GM19324 (cell line): Measurements from ENCODE around the gene EGFR.
A peak's percentile ranks its signal among the peaks of the same experiment; 100 is the strongest.

Experiments
- ATAC-seq: cut with Tn5 transposase; IDR thresholded peaks from one replicate; pipeline ENCODE4 v1.9.1; 2021; ENCODE audit warnings: mild to moderate bottlenecking, moderate library complexity; ENCODE audit not compliant: unreplicated experiment, low FRiP score

EGFR gene

GRCh38 chr7:55135462-55135861, 116.6 kb downstream of the EGFR start:
- ATAC-seq = no peak

DNA sequence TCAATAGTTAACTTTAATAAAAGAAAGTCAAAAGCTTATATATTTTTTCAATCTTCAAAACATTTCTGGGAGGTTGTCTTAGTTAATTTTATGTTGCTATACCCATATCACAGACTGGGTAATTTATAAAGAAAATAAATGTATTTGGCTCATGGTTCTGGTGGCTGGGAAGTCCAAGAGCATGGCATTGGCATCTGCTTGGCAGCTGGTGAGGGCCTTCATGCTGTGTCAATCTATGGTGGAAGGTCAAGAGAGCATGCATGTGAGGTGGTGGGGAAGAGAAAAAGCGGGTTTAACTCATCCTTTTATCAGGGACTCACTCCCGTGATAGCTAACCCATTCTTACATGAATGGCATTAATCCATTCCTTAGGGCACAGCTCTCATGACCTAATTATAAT, 119.8 kb downstream of the EGFR start:
- no peak for ATAC-seq

DNA sequence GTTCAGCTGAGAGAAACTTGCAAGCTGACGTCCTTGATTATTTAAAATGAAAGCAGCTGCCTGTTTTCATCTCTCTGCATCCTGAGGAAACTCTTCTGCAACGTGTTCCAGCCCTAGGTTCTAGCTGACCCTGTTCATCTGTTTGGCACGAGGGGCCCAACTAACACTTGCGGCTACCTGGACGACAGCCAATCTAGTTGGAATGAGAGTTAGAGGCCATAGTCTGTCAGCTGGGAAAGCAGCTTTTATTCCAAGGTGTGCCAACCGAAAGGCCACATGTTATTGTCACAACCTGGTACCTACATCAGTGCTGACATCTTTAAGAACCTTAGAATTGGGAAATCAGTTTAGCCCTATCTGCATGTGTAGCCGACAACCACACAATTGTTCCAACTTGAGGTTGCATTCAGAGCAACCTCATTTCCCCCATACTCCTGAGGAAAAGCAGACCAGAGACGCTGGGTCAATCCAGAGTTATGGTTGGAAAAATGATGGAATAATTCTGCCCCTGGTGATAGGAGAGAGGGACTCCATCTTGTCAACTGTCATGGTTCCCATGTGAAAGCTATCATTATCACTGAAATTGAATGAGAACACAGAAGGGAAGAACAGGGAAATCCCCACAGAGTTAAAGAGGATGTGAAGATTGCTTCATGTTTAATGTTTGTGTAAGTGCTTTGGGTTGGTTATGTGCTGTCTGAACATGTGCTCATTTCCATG, 121.6 kb downstream of the EGFR start:
- ATAC-seq = peak; percentile 80

DNA sequence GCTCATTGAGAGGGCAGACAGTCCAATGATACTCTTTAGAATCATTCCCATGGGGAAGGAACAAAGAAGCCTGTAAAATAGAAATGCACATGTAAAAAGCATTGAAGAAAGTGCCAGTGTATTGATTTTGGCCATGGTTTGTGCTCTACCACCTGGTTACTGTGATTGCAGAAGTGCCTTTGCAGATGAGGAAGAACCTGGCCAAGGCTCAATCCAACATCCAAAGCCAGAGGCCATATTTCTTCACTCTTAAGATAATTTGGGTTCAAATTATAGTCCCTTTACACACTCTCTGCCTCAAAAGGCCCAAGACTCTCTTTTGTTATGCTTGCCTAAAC, 122.1 kb downstream of the EGFR start:
- ATAC-seq = peak; percentile 31

DNA sequence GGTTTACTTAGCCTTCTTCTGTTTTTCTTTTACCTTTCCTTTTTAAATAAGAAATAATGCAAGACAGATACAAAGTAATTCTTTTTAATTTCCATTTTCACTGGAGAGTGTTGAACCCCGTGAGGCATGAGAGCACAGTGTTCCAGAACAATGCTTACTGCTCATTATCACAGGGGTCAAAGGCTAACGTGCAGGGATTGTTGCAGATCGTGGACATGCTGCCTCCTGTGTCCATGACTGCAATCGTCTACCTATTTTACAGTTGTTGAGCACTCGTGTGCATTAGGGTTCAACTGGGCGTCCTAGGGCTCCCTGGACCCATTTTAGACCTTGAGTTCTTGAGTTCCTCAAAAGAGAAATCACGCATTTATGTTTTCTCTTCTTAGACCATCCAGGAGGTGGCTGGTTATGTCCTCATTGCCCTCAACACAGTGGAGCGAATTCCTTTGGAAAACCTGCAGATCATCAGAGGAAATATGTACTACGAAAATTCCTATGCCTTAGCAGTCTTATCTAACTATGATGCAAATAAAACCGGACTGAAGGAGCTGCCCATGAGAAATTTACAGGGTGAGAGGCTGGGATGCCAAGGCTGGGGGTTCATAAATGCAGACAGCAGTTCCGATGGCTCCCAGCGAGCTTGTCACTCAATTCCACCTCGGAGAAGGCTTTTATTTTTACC, 124.2 kb downstream of the EGFR start:
- ATAC-seq = no peak

DNA sequence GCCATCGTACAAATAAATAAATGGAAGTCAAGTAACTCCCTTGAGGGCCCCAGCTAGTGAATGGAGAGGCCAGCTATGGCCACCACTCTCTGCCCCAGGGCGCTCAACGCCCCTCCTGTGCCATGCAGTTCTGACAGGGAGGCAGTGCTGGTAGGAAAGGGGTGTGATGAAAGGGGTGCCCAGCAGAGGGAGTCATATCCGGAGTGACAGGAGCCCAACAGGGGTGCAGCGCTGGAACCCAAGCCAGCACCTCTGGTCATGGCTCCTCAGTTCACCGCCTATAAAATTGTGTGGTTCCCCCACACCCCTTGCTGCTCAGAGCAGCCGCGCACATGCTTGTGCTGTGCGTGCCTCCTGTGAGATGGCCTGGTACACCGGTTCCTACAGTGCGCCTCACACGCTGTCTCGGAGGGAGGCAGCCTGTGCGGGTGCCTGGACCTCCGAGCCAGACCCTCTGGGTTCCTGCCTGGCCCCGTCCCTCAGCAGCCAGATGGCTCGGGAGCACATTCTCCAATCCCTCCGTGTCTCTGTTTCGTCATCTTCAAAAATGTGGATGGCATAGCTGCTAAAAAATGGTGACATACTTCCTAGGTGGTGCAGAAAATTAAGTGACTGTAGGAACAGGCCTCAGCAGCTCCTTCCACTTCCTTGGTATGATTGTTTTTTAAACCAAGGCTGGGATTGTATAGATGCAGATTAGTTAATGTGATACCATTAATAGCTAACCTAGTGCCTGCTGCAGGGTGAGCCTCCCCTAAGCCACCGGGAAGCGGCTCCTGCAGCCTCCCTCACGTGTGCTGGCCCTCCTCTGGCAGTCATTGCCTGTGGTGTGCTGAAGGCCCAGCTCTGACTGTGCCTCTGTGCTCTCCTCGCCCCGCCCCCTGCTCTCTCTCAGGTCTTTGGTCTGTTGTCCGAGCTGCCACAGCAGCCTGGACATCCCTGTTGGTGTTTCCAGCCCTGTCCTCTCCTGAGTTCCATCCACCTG, 125.8 kb downstream of the EGFR start:
- no peak for ATAC-seq

DNA sequence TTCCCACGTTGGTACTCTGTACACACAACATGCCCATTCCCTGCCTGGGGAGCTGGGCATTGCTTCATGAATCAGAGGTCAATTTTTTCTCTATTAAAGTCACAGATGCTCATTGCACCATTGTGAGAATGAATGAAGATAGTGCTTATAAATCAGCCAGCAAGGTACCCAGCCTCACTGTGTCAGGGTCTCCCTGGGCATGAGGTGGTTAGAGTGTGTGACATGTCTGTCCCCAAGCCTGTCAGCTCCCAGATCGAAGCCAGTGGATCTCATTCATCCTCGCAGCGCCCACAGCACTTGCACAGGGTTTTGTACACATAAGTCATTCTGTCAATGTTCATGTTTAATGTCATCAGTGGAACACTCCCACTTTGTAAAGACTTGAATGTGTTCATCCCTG, 126.8 kb downstream of the EGFR start:
- no peak for ATAC-seq

DNA sequence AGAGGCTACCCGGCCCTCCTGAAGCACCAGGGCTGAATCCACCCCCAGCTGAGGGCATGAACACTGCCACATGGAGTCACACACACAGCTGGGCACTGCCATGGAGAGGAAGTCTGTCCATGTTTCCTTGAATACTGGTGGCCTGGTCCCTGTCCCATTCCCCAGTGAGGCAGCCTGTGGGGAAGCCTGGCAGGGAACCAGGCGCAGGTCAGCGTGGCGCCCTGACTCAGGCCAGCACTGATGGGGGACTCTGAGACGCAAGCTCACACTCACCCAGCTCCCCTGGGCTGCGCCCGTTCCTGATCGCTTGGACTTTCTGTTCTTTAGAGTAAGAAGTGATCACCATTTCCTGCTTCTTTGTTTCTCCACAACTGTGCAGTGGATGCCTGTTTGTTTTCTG, 128.3 kb downstream of the EGFR start:
- no peak for ATAC-seq

GRCh38 chr7:55147736-55148135, 128.9 kb downstream of the EGFR start:
- ATAC-seq = no peak

DNA sequence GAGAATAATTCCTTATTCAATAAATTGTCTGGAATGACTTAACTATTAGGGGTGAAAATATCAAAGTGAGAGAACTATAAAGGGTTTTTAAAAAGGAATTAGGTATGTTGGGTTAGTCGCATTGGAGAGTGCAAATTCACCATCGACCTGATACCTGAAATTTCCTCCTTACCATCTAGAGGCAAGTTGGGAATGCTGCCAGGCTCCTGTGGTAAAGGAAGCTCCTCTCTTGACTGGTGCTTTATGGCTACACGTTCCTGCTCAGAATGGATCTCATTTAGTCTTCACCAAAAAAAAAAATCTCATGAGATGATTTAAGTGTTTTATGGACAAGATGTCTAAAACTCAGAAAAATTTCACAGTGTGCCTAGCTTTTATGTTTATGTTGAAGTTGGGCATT, 129.8 kb downstream of the EGFR start:
- ATAC-seq = no peak

GRCh38 chr7:55149001-55149400, 130.2 kb downstream of the EGFR start:
- ATAC-seq = no peak

DNA sequence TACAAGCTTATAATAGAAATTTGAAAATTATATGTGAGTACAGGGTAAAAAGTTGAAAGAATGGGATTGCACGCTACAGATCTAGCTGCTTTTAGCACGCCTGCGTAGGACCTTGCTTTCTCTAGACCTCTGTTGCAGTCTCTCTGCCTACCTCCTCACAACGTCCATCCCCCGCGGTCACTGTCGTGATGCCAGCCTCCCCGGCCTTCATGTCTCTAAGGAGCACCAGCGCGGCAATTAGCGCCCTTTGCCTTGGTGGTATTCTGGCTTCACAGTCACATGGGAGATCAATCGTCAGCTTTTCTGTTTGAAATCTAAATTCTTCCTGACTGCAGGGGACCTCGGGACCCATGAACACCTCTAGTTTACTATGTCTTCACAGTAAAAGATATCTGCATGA, 131.3 kb downstream of the EGFR start:
- no peak for ATAC-seq

DNA sequence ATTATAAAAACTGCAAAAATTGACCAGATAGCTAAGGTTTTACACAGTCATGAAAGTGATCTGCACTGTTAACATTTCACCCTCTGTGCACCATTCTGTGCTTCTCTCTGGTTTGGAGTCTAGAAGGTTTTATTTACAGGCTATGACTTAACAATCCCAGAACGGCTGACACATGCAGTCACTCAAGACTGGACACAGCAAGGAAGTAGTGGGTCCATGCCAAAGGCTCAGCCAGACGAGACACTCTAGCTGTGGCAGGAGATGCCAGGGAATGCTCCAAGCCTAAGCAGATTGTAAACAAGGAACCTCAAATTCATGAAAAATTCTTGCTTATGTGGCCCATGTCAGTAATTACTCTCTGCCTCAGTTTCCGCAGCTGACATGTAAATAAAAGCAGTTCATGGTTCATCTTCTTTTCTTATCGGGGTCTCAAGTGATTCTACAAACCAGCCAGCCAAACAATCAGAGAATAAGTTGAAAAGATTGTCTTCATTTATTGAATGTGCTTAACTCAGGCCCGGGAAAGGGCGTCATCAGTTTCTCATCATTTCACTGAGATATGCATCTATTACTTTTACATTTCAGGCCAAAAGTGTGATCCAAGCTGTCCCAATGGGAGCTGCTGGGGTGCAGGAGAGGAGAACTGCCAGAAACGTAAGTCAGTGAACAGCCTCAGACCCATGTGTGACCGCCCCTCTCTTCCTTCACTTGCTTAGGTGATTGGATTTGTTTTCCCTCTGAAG, 132.1 kb downstream of the EGFR start:
- ATAC-seq = no peak

DNA sequence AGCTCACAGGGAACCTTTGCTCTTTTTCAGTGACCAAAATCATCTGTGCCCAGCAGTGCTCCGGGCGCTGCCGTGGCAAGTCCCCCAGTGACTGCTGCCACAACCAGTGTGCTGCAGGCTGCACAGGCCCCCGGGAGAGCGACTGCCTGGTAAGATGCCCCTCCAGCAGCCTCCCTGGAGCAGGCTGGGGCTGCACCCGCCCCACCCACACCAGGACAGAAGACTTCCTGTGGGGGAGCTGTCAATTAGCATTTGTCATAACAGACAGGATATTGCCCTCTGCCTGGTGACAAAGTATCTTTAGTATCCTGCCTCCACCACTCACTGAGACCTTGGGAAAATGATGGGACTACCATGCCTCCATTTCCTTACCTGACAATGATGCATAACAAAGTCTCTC, 133.7 kb downstream of the EGFR start:
- no peak for ATAC-seq

DNA sequence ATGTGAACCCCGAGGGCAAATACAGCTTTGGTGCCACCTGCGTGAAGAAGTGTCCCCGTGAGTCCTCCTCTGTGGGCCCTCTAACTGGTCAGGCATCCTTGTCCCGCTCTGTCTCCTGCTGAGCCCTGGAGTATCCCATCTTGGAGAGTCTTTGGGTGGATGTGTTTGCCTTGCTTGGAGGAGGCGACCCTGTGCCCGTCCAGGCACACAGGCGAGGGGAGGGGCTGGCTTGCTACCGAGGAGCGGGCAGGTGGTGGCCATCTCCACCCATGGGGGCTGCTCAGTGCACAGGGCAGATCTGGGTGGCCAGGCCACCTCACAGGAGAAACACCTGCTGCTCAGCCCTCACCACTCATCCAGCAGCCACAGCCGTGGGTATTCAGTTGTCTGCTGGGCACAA, 135.3 kb downstream of the EGFR start:
- ATAC-seq = no peak

- no peak for ATAC-seq
Observed at GRCh38 chr7:55155351-55156117, 136.7 kb downstream of the EGFR start.

DNA sequence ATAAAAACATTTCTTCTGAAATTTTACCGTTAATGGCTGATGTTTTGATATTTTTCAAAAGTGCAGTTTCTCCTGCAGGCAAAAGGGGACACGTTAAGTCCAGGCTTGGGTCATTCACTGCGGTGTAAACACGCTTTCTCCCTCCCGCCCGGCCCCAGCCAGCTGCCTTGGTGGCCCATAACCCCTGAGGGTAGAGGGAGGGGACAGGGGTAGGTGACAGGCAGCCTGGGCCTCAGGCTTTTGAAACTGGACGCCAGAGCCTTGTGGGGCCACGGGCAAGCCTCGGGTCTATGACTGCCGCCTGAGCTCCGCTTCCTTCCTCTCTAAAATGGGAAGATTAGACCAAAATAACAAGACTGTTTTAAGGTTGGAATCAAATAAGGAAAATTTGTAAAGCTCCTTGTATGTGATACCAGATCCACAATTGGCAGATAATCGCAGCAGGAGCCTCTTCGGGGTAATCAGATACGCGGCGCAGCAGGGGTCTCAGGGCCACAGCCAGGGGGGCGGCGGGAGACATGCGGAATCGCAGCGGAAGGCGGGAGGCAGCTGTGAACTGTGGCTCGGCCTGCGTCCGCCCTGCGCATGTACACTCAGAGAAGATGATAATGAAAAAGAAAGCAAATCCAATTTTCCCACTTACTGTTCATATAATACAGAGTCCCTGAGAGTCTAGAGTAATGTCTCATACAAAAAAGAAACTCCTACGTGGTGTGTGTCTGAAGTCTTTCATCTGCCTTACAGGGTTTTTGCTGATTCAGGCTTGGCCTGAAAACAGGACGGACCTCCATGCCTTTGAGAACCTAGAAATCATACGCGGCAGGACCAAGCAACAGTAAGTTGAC, 138.3 kb downstream of the EGFR start:
- ATAC-seq = no peak

DNA sequence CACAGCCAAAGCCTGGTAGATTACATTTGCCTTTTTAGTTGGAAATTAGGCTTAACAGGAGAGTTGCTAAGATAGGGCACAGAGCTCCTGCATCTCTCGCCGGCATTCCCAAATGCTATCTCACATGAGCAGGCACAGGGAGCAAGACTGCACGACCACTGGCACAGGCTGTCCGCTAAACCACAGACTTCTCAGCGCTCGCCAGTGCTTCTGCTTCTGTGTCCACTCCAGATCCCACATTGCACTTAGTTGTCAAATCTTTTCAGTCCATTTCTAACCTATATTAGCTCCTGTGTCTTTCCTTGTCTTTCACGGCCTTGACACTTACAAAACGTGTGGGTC, 138.9 kb downstream of the EGFR start:
- no peak for ATAC-seq
